Measurements from ENCODE around the gene SCNN1G.

SCNN1G gene

GRCh38 chr16:23255000-23255399, 72.5 kb downstream of the SCNN1G start:
- DNase-seq: no peak

GRCh38 chr16:23256440-23256839, 73.9 kb downstream of the SCNN1G start:
- DNase-seq: no peak

GRCh38 chr16:23257682-23258081, 75.1 kb downstream of the SCNN1G start:
- DNase-seq: no peak

DNA sequence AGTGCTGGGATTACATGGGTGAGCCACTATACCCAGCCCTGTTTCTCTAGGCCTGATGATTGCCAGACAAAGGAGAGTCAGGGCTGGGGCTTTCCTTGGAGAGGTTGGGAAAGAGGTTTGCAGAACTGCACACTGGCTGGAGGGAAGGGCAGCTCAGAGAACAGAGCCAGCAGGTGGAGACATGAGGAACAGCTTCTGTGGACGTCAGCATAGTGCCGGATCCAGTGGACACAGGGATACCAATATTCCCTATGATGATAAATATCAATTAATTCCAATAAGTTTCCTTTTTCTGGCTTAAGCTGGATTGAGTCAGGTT, 76.3 kb downstream of the SCNN1G start:
- DNase-seq: no peak

Measured in kidney glomerular epithelial cell (primary cell).